Spleen (tissue), 11 donors: ENCODE measurements around the gene CCDC194. TPM values are rescaled to one million over a fixed set of nuclear protein-coding genes. Genes with fewer than 3 reads are reported as not detected.

Source experiments
- DNase-seq: peaks from one replicate; pipeline ENCODE4 v3.0.0-alpha.2; 2020
- H3K27ac ChIP-seq, 8 donors: fragments of 200-600 bp; sonication (generic) in 7 of 8; 1 replicate in 4 of 8; 2 replicates in 4 of 8; pipeline versions ENCODE4 v1.5.0 to v1.8.0; 2016 to 2021; ENCODE audit warnings: inconsistent platforms in 4 of 8, mild to moderate bottlenecking in 4 of 8, moderate library complexity in 1 of 8
- H3K27me3 ChIP-seq, 7 donors: fragments of 200-600 bp; sonication (generic) in 6 of 7; replicated peaks in 1 of 7; 1 replicate in 4 of 7; 2 replicates in 3 of 7; pipeline versions ENCODE4 v1.5.0 to v1.8.0; 2016 to 2021; ENCODE audit warnings: inconsistent platforms in 3 of 7, mild to moderate bottlenecking in 1 of 7
- H3K36me3 ChIP-seq, 6 donors: fragments of 200-600 bp; sonication (generic) in 5 of 6; 1 replicate in 4 of 6; 2 replicates in 2 of 6; pipeline versions ENCODE4 v1.5.0 to v1.8.0; 2016 to 2021; ENCODE audit warnings: inconsistent platforms in 2 of 6
- H3K4me1 ChIP-seq, 6 donors: fragments of 200-600 bp; sonication (generic) in 5 of 6; 1 replicate in 3 of 6; 2 replicates in 3 of 6; pipeline versions ENCODE4 v1.5.0 to v1.8.0; 2016 to 2021; ENCODE audit warnings: inconsistent platforms in 3 of 6
- H3K4me3 ChIP-seq, 8 donors: fragments of 200-600 bp; sonication (generic) in 7 of 8; 1 replicate in 4 of 8; 2 replicates in 4 of 8; pipeline versions ENCODE4 v1.5.0 to v1.8.0; 2016 to 2021; ENCODE audit warnings: inconsistent platforms in 4 of 8, mild to moderate bottlenecking in 4 of 8, moderate library complexity in 2 of 8
- H3K9me3 ChIP-seq, 8 donors: fragments of 200-600 bp; sonication (generic) in 7 of 8; 1 replicate in 4 of 8; 2 replicates in 4 of 8; pipeline versions ENCODE4 v1.5.0 to v1.8.0; 2016 to 2021; ENCODE audit warnings: inconsistent platforms in 4 of 8
- POLR2A ChIP-seq, 3 donors: fragments of 450-650 bp; IDR thresholded peaks; one replicate each; pipeline ENCODE4 v1.5.1; 2017; ENCODE audit warnings: antibody characterized with exemption in 3 of 3, mild to moderate bottlenecking in 1 of 3
- POLR2AphosphoS5 ChIP-seq, 3 donors: sonication (generic); formaldehyde crosslinking; IDR thresholded peaks; one replicate each; pipeline ENCODE4 v1.5.1; 2017; ENCODE audit warnings: antibody characterized with exemption in 3 of 3
- WGBS, 5 donors: extraction: QIAGEN DNeasy Blood & Tissue Kit in 3 of 5; methylation state at CpG; one replicate each; pipeline versions ENCODE4 v1.1.5 to v1.1.7; 2013 to 2018; 5-methylcytosine and 5-hydroxymethylcytosine counted together
- intact Hi-C: fragments of 100-400 bp; cut with DNase I; formaldehyde crosslinking; loops from one replicate; pipeline ENCODE4 v1.15.0; 2023; ENCODE audit warnings: low total_unique reads
- polyA plus RNA-seq, 3 donors: library from polyadenylated mRNA; stranded (reverse); fragments of 200-250 nt; gene quantifications; one replicate each; pipeline ENCODE4 v1.2.1, GENCODE V29; 2013
- total RNA-seq, 7 donors: library from RNA; depleted of rRNA in 3 of 7; stranded (reverse); fragments of >200 nt in 3 of 7; fragmentation: NEBNext Ultra II Directional in 4 of 7; extraction: Animal tissue kit (Norgen Biotek cat#: 25700) in 4 of 7; gene quantifications; one replicate each; pipeline versions ENCODE4 v1.1.0 to v1.2.1, GENCODE V29; 2016 to 2021
- TF ChIP-seq, protein P1 (sequence below), 11 experiments: fragments of 200-600 bp in 7 of 11; fragments of 450-650 bp in 4 of 11; sonication (generic) in 4 of 11; IDR thresholded peaks in 8 of 11; conservative IDR thresholded peaks in 3 of 11; 1 replicate in 7 of 11; 2 replicates in 4 of 11; pipeline versions ENCODE4 v1.4.0 to v1.8.0; 2016 to 2021; ENCODE audit warnings: antibody characterized with exemption in 11 of 11, inconsistent platforms in 4 of 11, mild to moderate bottlenecking in 1 of 11
- donor health status: healthy with polysubstance abuse.
- donor health status: DM: no; HTN: no; CAD: no; lungs with moderate emphysema.
- donor health status: DM: no; HTN: no; CAD: no.
- donor health status: Bipolar disorder and iron deficiency.
- donor health status: healthy.
- donor health status: DM: no; HTN: no; CAD: no.
- donor health status: DM: yes; HTN: yes; CAD: no.

The CCDC194 gene
- total and polyA plus RNA-seq, 10 donors: 0.13 to 2.2 (median 1.4) TPM; not detected in 1

GRCh38 chr19:17353386-17353785 is 40.6 kb downstream of the CCDC194 start:
- 70 to 80% (median 70%) methylated on average over 8 of the region's 8 CpGs for WGBS, 5 donors

GRCh38 chr19:17352608-17353280 is 41.3 kb downstream of the CCDC194 start:
- Histone ChIP-seq H3K27ac (peak overlapping the region in 7 of 8 donors; percentile 4 to 70 (median 65)), H3K9me3 (no peaks in the 10 kb centered on the region), H3K27me3 (peaks cover 0 to 46% (median 3%) of the 10 kb centered on the region in 7 donors), H3K4me1 (peaks cover 9 to 75% (median 51%) of the 10 kb centered on the region in 6 donors), H3K36me3 (peaks cover 0 to 33% (median 0%) of the 10 kb centered on the region in 6 donors), H3K4me3 (no peak overlapping the region)
- no peak for DNase-seq
- TF ChIP-seq, protein P1, sequence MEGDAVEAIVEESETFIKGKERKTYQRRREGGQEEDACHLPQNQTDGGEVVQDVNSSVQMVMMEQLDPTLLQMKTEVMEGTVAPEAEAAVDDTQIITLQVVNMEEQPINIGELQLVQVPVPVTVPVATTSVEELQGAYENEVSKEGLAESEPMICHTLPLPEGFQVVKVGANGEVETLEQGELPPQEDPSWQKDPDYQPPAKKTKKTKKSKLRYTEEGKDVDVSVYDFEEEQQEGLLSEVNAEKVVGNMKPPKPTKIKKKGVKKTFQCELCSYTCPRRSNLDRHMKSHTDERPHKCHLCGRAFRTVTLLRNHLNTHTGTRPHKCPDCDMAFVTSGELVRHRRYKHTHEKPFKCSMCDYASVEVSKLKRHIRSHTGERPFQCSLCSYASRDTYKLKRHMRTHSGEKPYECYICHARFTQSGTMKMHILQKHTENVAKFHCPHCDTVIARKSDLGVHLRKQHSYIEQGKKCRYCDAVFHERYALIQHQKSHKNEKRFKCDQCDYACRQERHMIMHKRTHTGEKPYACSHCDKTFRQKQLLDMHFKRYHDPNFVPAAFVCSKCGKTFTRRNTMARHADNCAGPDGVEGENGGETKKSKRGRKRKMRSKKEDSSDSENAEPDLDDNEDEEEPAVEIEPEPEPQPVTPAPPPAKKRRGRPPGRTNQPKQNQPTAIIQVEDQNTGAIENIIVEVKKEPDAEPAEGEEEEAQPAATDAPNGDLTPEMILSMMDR (IDR thresholded peaks at IDR 0.05 in 8 of 11, conservative IDR thresholded peaks at IDR 0.05 in 3 of 11): no peak
- TF ChIP-seq POLR2AphosphoS5 (IDR thresholded peaks at IDR 0.05): peak; percentile 88 to 93 (median 88)
- WGBS, 5 donors: 35 to 64% (median 44%) methylated on average over 11 to 14 of the region's 14 CpGs
- intact Hi-C loops: no loop called here

More at GRCh38 chr19:17353386-17353785, 40.6 kb downstream of the CCDC194 start:
- no peak for DNase-seq
- H3K27ac ChIP-seq: peak overlapping the region in 5 of 8 donors; percentile 48 to 68 (median 65)
- H3K9me3 ChIP-seq: no peaks in the 10 kb centered on the region
- peaks cover 6 to 69% (median 49%) of the 10 kb centered on the region in 6 donors for H3K4me1 ChIP-seq
- no peak overlapping the region for H3K4me3 ChIP-seq
- intact Hi-C loops: no loop called here
- H3K36me3 ChIP-seq: peaks cover 0 to 33% (median 0%) of the 10 kb centered on the region in 6 donors
- H3K27me3 ChIP-seq: peaks cover 0 to 40% (median 3%) of the 10 kb centered on the region in 7 donors
- TF ChIP-seq POLR2AphosphoS5 (IDR thresholded peaks at IDR 0.05) (no peak), POLR2A (IDR thresholded peaks at IDR 0.05) (no peak)
- TF ChIP-seq, protein P1 (IDR thresholded peaks at IDR 0.05 in 8 of 11, conservative IDR thresholded peaks at IDR 0.05 in 3 of 11): no peak

GRCh38 chr19:17351815-17352435 is 42.1 kb downstream of the CCDC194 start:
- TF ChIP-seq POLR2AphosphoS5 (IDR thresholded peaks at IDR 0.05) (peak; percentile 30 to 79 (median 72)), POLR2A (IDR thresholded peaks at IDR 0.05) (no peak)
- TF ChIP-seq, protein P1 (IDR thresholded peaks at IDR 0.05 in 8 of 11, conservative IDR thresholded peaks at IDR 0.05 in 3 of 11): no peak
- intact Hi-C loops: no loop called here
- Histone ChIP-seq H3K36me3 (peaks cover 0 to 32% (median 0%) of the 10 kb centered on the region in 6 donors), H3K4me1 (peaks cover 9 to 77% (median 53%) of the 10 kb centered on the region in 6 donors), H3K27me3 (peaks cover 0 to 54% (median 3%) of the 10 kb centered on the region in 7 donors), H3K27ac (peak overlapping the region in 5 of 8 donors; percentile 48 to 70 (median 67)), H3K4me3 (no peak overlapping the region), H3K9me3 (no peaks in the 10 kb centered on the region)
- WGBS, 5 donors: 80 to 90% (median 84%) methylated on average over 35 to 45 of the region's 45 CpGs
- no peak for DNase-seq

GRCh38 chr19:17348700-17349099 is 45.3 kb downstream of the CCDC194 start:
- Histone ChIP-seq H3K27ac (peak overlapping the region; percentile 35 to 75 (median 56)), H3K4me3 (no peak overlapping the region), H3K4me1 (peaks cover 13 to 77% (median 59%) of the 10 kb centered on the region in 6 donors), H3K36me3 (peaks cover 0 to 14% (median 0%) of the 10 kb centered on the region in 6 donors), H3K9me3 (no peaks in the 10 kb centered on the region), H3K27me3 (peaks cover 0 to 61% (median 3%) of the 10 kb centered on the region in 7 donors)
- no peak for TF ChIP-seq POLR2A (IDR thresholded peaks at IDR 0.05)
- TF ChIP-seq, protein P1 (IDR thresholded peaks at IDR 0.05 in 8 of 11, conservative IDR thresholded peaks at IDR 0.05 in 3 of 11): no peak
- TF ChIP-seq POLR2AphosphoS5 (IDR thresholded peaks at IDR 0.05): peak; percentile 81 to 91 (median 88)
- intact Hi-C loops: loop anchor here (5.0 kb wide), 1 partner anchor 39 kb away; no protein-coding TSS in a partner anchor
- WGBS, 5 donors: 2 to 12% (median 9%) methylated on average over 12 of the region's 12 CpGs
- DNase-seq: peak; percentile 85
